Umbilical cord (tissue), 2 donors: ENCODE data around the gene ARVCF. TPM values are rescaled to one million over a fixed set of nuclear protein-coding genes. Genes with fewer than 3 reads are reported as not detected.
A peak's percentile ranks its signal among the peaks of the same experiment; 100 is the strongest.

Experiments
- DNase-seq: peaks from one replicate; pipeline ENCODE4 v3.0.0-alpha.2; 2015; ENCODE audit warnings: low spot score
- total RNA-seq: library from RNA; depleted of rRNA; stranded (reverse); fragments of >200 nt; gene quantifications from one replicate; pipeline ENCODE4 v1.2.3, GENCODE V29; 2014; ENCODE audit warnings: low replicate concordance; ENCODE audit not compliant: insufficient read depth

The ARVCF gene
- total RNA-seq, 1 donor from 2014 or later: 35.4 TPM

DNA sequence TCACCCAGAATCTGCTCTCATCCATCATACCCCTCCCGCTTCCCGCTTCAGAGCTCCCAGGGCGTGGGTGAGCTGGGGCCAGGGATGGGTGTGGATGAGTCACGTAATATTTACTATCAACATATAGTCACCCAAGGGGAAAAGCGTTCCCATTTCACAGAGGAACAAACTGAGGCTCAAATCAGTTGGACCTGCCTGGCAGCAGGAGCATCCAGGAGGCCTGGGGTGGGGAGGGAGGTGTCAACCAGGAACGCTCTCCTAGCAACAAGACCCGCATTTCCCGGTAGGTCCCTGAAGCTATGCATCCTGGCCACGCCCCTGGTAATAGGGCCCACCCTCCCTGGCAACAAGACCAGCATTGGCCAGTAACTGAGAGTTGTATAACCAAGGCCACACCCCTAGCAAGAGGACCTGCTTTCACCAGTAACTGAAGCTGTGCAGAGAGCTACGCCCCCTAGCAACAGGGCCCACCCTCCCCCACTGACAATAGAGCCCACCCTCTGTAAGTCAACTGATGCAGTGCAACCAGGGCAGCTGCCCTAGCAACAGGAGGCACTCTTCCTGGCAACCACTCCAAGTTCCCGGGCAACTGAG lies 42.3 kb downstream of the ARVCF start:
- peak; percentile 63 for DNase-seq

DNA sequence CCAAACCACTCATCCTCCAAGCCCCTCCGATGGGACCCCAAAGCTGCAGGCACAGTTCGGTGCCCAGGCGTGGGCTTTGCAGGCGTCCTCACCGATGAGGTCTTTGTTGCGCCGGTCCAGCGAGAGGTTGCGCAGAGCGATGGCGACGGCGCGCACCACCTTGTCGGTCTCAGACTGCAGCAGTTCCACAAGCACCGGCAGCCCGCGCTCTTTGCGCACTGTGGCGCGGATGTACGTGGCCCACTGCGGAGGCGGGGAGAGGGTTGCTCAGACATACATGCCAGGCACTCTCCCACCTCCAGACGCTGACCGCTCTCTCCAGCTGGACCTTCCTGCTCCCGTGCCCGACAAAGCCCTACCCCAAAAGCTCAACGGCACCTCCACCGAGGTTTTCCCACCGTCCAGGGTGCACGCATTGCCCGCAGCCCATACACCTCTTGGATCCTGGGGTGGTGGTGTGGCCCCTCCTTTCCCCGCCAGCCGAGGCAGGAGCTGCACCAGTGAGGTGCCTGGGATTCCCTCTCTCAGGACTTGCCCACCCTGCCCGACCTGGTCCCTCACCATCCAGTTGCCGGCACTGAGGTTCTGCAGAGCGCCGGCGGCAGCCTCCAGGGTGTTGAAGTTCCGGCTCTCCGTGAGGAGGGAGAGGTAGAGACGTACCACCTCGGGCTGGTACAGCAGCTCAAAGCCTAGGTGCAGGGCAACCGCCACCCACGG lies 42.9 kb downstream of the ARVCF start:
- no peak for DNase-seq

GRCh38 chr22:19972652-19973550 lies 43.7 kb downstream of the ARVCF start:
- DNase-seq: no peak

DNA sequence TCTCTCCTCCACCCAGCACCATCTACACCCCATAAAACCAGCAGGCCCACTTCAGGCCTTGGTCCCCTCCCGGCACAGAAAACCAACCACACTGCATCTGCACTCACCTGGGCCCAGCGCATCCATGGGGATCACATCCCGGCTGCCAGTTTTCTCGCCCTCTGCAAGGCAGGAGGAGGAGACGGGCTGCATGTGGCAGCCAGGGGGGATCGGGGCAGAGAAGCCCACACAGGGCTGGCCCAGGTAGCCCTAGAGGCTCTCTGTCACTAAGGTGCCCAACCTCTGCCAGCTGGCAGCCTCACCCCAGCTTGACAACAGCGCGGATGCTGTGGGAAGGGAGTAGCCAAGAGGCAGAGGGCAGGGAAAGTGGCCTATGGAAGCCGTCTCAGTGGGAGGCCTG lies 44.4 kb downstream of the ARVCF start:
- DNase-seq: no peak

- no peak for DNase-seq
Measured at GRCh38 chr22:19971276-19972124, 45.1 kb downstream of the ARVCF start.

DNA sequence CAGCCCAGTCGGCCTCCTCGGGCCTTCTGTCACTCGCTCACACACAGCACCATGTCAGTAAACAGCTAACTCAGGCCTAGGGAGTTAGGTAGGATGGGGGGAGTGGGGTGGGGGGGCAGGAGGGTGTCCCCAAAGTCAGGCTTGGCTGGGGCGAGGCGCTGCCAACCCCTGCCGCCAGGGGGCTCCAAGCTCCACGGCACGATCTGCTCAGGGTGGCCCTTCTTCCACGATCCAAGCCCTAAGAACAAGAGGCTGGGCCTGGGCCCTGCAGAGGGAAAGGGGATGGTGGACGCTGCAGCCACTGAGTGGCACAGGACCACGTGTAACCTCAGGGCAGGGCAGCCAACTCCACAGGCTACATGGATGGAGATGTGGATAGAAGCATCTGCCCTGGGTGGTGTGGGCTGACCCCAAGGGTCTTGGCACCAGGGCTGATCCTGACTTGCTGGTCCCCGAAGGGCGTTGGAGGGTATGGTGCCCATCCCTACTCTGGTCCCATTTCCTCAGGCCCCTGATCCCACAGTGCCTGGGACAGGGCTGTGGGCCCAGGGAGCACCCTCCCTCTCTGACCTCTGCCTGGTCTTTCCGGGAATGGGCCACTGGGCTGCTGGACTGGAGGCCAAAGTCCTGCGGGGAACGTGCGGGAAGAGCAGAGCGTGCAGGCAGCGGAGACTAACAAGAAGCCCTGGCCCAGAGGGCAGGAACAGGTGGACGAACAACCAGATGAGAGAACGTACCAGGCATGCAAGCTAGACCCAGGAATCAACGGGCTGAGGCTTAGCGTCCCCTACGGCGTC lies 45.9 kb downstream of the ARVCF start:
- peak; percentile 57 for DNase-seq

GRCh38 chr22:19970031-19970478 lies 46.6 kb downstream of the ARVCF start:
- DNase-seq: no peak

DNA sequence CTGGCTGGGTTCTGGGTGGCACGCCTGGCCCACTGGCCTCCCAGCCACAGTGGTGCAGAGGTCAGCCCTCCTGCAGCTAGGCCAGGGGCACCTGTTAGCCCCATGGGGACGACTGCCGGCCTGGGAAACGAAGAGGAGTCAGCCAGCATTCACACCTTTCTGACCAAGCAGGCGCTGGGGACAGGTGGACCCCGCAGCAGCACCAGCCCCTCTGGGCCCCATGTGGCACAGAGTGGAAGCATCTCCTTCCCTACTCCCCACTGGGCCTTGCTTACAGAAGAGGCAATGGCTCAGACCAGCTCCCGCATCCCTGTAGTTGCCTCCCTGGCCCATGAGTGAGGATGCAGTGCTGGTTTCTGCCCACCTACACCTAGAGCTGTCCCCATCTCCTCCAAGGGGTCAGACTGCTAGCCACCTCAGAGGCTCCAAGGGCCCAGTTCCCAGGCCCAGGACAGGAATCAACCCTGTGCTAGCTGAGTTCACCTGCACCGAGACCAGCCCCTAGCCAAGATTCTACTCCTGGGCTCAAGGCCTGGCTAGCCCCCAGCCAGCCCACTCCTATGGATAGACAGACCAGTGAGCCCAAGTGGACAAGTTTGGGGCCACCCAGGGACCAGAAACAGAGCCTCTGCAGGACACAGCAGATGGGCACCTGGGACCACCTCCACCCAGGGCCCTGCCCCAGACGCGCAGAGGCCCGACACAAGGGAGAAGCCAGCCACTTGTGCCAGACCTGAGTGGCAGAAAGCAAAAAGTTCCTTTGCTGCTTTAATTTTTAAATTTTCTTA lies 47.3 kb downstream of the ARVCF start:
- DNase-seq: no peak

GRCh38 chr22:19968450-19968891 lies 48.2 kb downstream of the ARVCF start:
- no peak for DNase-seq

- DNase-seq: no peak
Measured at GRCh38 chr22:19967850-19968449, 48.7 kb downstream of the ARVCF start.

GRCh38 chr22:19966908-19967750 lies 49.5 kb downstream of the ARVCF start:
- DNase-seq: no peak

GRCh38 chr22:19965771-19966709 lies 50.6 kb downstream of the ARVCF start:
- DNase-seq: no peak

DNA sequence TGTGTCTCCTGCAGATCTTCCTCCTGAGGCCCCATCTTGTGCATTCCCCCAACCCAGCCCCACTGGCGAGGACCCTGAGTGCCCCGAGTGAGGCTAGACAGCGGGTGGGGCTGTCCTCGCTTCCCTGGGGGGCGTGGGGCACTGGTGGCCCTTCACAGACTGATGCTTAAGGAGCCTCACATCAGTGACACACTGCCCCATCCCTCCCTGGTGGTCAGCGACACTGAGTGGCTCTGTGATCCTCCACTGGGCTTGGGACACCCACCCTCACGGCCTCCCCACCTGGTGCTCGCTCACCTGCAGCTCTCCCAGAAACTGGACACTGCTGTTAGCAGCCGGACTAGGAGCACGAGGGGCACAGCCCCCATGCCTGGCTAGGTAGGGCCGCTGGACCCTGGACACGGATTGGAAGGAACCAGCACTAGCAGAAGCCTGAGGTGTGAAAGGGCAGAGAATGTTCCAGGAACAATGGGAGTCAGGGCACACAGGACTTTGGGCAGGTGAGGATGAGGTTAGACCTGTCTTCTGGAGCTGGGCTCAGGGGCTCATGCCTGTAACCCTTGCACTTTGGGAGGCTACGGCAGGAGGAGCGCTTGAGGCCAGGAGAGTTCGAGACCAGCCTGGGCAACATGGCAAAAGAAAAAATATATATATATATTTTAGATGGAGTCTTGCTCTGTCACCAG lies 51.8 kb downstream of the ARVCF start:
- DNase-seq: no peak

DNA sequence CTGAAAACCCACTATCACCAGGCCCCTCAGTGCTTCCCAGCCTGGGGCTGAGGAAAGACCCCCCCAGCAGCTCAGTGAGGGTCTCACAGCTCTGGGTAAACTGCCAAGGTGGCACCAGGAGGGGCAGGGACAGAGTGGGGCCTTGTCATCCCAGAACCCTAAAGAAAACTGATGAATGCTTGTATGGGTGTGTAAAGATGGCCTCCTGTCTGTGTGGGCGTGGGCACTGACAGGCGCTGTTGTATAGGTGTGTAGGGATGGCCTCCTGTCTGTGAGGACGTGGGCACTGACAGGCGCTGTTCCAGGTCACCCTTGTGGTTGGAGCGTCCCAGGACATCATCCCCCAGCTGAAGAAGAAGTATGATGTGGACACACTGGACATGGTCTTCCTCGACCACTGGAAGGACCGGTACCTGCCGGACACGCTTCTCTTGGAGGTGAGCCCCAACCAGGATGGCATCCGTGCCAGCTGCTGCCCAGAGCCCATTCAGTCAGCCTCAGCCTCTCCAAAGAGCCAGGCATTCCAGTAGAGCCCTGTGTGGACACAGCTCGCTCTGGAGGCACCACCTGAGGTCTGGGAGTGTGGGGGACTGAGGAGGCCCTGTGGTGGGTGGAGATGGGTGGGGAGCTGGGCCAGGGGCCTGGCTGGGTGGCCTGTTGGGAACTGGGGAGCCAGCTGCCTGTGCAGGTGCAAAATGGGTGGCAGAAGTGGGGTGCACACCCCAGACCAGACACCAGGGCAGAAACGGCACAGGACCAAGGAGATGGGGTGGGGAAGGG lies 52.6 kb downstream of the ARVCF start:
- no peak for DNase-seq

DNA sequence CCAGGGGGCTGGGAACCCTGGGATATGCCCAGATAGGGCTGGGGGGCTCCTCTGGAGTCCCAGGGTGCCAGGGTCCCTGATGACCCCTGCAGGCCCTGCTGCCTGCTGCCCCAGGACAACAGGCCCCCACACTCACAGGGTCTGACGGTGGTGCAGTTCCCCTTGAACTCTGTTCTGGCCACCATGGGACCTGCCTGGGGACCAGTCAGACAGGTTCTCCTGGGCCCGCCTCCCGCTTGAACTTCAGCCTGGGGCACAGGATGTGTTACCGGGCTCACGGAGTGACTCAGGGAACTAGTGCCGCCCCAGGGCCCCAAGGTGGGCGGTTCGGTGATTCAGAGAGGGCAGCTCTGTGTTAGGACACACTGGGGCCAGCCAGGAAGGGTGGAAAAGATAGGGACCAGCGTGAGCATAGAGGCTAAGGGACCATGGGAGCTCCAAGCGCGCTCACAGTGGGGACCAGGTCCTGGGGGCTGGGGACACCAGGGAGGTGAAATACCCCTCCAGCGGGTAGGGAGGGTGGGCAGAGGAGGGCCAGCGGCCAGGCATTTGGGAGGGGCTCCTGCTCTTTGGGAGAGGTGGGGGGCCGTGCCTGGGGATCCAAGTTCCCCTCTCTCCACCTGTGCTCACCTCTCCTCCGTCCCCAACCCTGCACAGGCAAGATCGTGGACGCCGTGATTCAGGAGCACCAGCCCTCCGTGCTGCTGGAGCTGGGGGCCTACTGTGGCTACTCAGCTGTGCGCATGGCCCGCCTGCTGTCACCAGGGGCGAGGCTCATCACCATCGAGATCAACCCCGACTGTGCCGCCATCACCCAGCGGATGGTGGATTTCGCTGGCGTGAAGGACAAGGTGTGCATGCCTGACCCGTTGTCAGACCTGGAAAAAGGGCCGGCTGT lies 53.5 kb downstream of the ARVCF start:
- peak; percentile 79 for DNase-seq
